ENCODE measurements around the gene MRM2. TPM values are rescaled to one million over a fixed set of nuclear protein-coding genes. Genes with fewer than 3 reads are reported as not detected.
A peak's percentile ranks its signal among the peaks of the same experiment; 100 is the strongest.

Gene MRM2
- total RNA-seq, 1 donor from 2014 or later: 19.1 TPM

GRCh38 chr7:2219606-2220005 is 22.4 kb downstream of the MRM2 start:
- TF ChIP-seq CTCF (IDR thresholded peaks at IDR 0.05; ENCODE audit: unreplicated experiment): no peak
- H3K36me3 Mint-ChIP-seq (ENCODE audit: low read depth, unreplicated experiment): peaks cover 41% of the 10 kb centered on the region
- H3K27me3 Mint-ChIP-seq (ENCODE audit: unreplicated experiment): peaks cover 4% of the 10 kb centered on the region
- H3K4me1 Mint-ChIP-seq (ENCODE audit: unreplicated experiment): no peaks in the 10 kb centered on the region
- no peaks in the 10 kb centered on the region for H3K9me3 Mint-ChIP-seq (ENCODE audit: unreplicated experiment)
- H3K27ac Mint-ChIP-seq (ENCODE audit: unreplicated experiment): no peak overlapping the region
- no peak for DNase-seq (ENCODE audit: low spot score)
- no peak overlapping the region for H3K4me3 Mint-ChIP-seq (ENCODE audit: unreplicated experiment)

GRCh38 chr7:2219136-2219535 is 22.9 kb downstream of the MRM2 start:
- H3K27ac Mint-ChIP-seq (ENCODE audit: unreplicated experiment): no peak overlapping the region
- no peaks in the 10 kb centered on the region for H3K4me1 Mint-ChIP-seq (ENCODE audit: unreplicated experiment)
- no peak for TF ChIP-seq CTCF (IDR thresholded peaks at IDR 0.05; ENCODE audit: unreplicated experiment)
- no peaks in the 10 kb centered on the region for H3K9me3 Mint-ChIP-seq (ENCODE audit: unreplicated experiment)
- no peak for DNase-seq (ENCODE audit: low spot score)
- no peak overlapping the region for H3K4me3 Mint-ChIP-seq (ENCODE audit: unreplicated experiment)
- peaks cover 4% of the 10 kb centered on the region for H3K27me3 Mint-ChIP-seq (ENCODE audit: unreplicated experiment)
- peaks cover 38% of the 10 kb centered on the region for H3K36me3 Mint-ChIP-seq (ENCODE audit: low read depth, unreplicated experiment)

- Mint-ChIP-seq H3K4me3 (ENCODE audit: unreplicated experiment) (no peak overlapping the region), H3K4me1 (ENCODE audit: unreplicated experiment) (no peaks in the 10 kb centered on the region), H3K36me3 (ENCODE audit: low read depth, unreplicated experiment) (peaks cover 43% of the 10 kb centered on the region), H3K9me3 (ENCODE audit: unreplicated experiment) (no peaks in the 10 kb centered on the region), H3K27me3 (ENCODE audit: unreplicated experiment) (peaks cover 4% of the 10 kb centered on the region), H3K27ac (ENCODE audit: unreplicated experiment) (no peak overlapping the region)
- no peak for TF ChIP-seq CTCF (IDR thresholded peaks at IDR 0.05; ENCODE audit: unreplicated experiment)
- DNase-seq (ENCODE audit: low spot score): no peak
Measured at GRCh38 chr7:2218444-2218785, 23.6 kb downstream of the MRM2 start.

- H3K36me3 Mint-ChIP-seq (ENCODE audit: low read depth, unreplicated experiment): peaks cover 46% of the 10 kb centered on the region
- H3K4me3 Mint-ChIP-seq (ENCODE audit: unreplicated experiment): no peak overlapping the region
- H3K9me3 Mint-ChIP-seq (ENCODE audit: unreplicated experiment): no peaks in the 10 kb centered on the region
- no peak overlapping the region for H3K27ac Mint-ChIP-seq (ENCODE audit: unreplicated experiment)
- H3K27me3 Mint-ChIP-seq (ENCODE audit: unreplicated experiment): peaks cover 2% of the 10 kb centered on the region
- TF ChIP-seq CTCF (IDR thresholded peaks at IDR 0.05; ENCODE audit: unreplicated experiment): no peak
- no peak for DNase-seq (ENCODE audit: low spot score)
- no peaks in the 10 kb centered on the region for H3K4me1 Mint-ChIP-seq (ENCODE audit: unreplicated experiment)
Measured at GRCh38 chr7:2217716-2218443, 24.1 kb downstream of the MRM2 start.

GRCh38 chr7:2217206-2217605 is 24.8 kb downstream of the MRM2 start:
- H3K9me3 Mint-ChIP-seq (ENCODE audit: unreplicated experiment): no peaks in the 10 kb centered on the region
- H3K36me3 Mint-ChIP-seq (ENCODE audit: low read depth, unreplicated experiment): peaks cover 47% of the 10 kb centered on the region
- H3K4me1 Mint-ChIP-seq (ENCODE audit: unreplicated experiment): no peaks in the 10 kb centered on the region
- TF ChIP-seq CTCF (IDR thresholded peaks at IDR 0.05; ENCODE audit: unreplicated experiment): no peak
- no peak for DNase-seq (ENCODE audit: low spot score)
- H3K27me3 Mint-ChIP-seq (ENCODE audit: unreplicated experiment): peaks cover 2% of the 10 kb centered on the region
- H3K4me3 Mint-ChIP-seq (ENCODE audit: unreplicated experiment): peak overlapping the region; percentile 49
- H3K27ac Mint-ChIP-seq (ENCODE audit: unreplicated experiment): no peak overlapping the region
